CD4-positive, alpha-beta memory T cell (primary cell): ENCODE data around the gene IFFO2. TPM values are rescaled to one million over a fixed set of nuclear protein-coding genes. Genes with fewer than 3 reads are reported as not detected.

Experiments
- CTCF ChIA-PET: fragments of 350-600 bp; sonication (Branson Sonifier 250); formaldehyde crosslinking; loops from one replicate; lab custom pipeline; 2021; ENCODE audit warnings: inconsistent platforms; ENCODE audit not compliant: partially characterized antibody; lab: Charles Lee
- POLR2A ChIA-PET: fragments of 350-600 bp; sonication (Branson Sonifier 250); formaldehyde crosslinking; loops from one replicate; lab custom pipeline; 2021; ENCODE audit not compliant: partially characterized antibody; lab: Charles Lee
- DNase-seq, 5 donors: peaks; one replicate each; pipeline versions ENCODE4 v3.0.0 to v3.0.0-alpha.2; 2020 to 2022; ENCODE audit warnings: mixed read lengths in 1 of 5
- H3K27ac ChIP-seq: one replicate; pipeline ENCODE4 v1.7.0; 2013; ENCODE audit warnings: low read depth, low read length
- H3K27me3 ChIP-seq: 2 replicates; pipeline ENCODE4 v1.7.0; 2013; ENCODE audit warnings: mild to moderate bottlenecking, low read length, moderate library complexity; ENCODE audit not compliant: insufficient read depth
- H3K36me3 ChIP-seq: 2 replicates; pipeline ENCODE4 v1.7.0; 2013; ENCODE audit warnings: mild to moderate bottlenecking, low read length, moderate library complexity; ENCODE audit not compliant: insufficient read depth
- H3K4me1 ChIP-seq: 2 replicates; pipeline ENCODE4 v1.7.0; 2013; ENCODE audit warnings: mild to moderate bottlenecking, low read length, moderate library complexity; ENCODE audit not compliant: insufficient read depth
- H3K4me3 ChIP-seq, 2 donors: one replicate each; pipeline ENCODE4 v1.7.0; 2013; ENCODE audit warnings: low read length in 2 of 2, mild to moderate bottlenecking in 1 of 2
- H3K9me3 ChIP-seq, 2 donors: one replicate each; pipeline ENCODE4 v1.7.0; 2013; ENCODE audit warnings: low read length in 2 of 2, control low read depth in 1 of 2; ENCODE audit not compliant: control insufficient read depth in 1 of 2
- H3K27ac Mint-ChIP-seq, 7 donors: one replicate each; pipeline ENCODE4 v1.8.0; 2020 to 2021; ENCODE audit warnings: mixed read lengths in 7 of 7, mild to moderate bottlenecking in 6 of 7, inconsistent platforms in 3 of 7, moderate library complexity in 3 of 7
- H3K27me3 Mint-ChIP-seq, 2 donors: one replicate each; pipeline ENCODE4 v1.8.0; 2020 to 2021; ENCODE audit warnings: mixed read lengths in 2 of 2
- H3K36me3 Mint-ChIP-seq, 2 donors: one replicate each; pipeline ENCODE4 v1.8.0; 2020 to 2021; ENCODE audit warnings: mixed read lengths in 2 of 2, inconsistent platforms in 1 of 2, mild to moderate bottlenecking in 1 of 2
- H3K4me1 Mint-ChIP-seq, 4 donors: one replicate each; pipeline ENCODE4 v1.8.0; 2020 to 2021; ENCODE audit warnings: mixed read lengths in 4 of 4, mild to moderate bottlenecking in 1 of 4
- H3K4me3 Mint-ChIP-seq, 8 donors: one replicate each; pipeline ENCODE4 v1.8.0; 2020 to 2021; ENCODE audit warnings: mixed read lengths in 8 of 8, mild to moderate bottlenecking in 7 of 8, moderate library complexity in 6 of 8, inconsistent platforms in 3 of 8
- H3K9me3 Mint-ChIP-seq, 8 donors: one replicate each; pipeline ENCODE4 v1.8.0; 2020 to 2021; ENCODE audit warnings: mixed read lengths in 8 of 8, mild to moderate bottlenecking in 5 of 8, inconsistent platforms in 3 of 8, moderate library complexity in 1 of 8
- intact Hi-C: fragments of 100-400 bp; cut with micrococcal nuclease; formaldehyde crosslinking; loops from one replicate; pipeline ENCODE4 v1.15.1; 2023
- polyA plus RNA-seq, 2 donors: library from polyadenylated mRNA; unstranded; fragments of 300-500 nt; fragmentation: Illumina TruSeq; gene quantifications; one replicate each; pipeline ENCODE4 v1.2.3, GENCODE V29; 2021
- total RNA-seq, 2 experiments: library from RNA; stranded (reverse); gene quantifications; one replicate each; pipeline ENCODE4 v1.2.3, GENCODE V29; 2021

Gene IFFO2
- total and polyA plus RNA-seq, 4 experiments from 2014 or later: 1.3 to 41.3 (median 22.1) TPM

DNA sequence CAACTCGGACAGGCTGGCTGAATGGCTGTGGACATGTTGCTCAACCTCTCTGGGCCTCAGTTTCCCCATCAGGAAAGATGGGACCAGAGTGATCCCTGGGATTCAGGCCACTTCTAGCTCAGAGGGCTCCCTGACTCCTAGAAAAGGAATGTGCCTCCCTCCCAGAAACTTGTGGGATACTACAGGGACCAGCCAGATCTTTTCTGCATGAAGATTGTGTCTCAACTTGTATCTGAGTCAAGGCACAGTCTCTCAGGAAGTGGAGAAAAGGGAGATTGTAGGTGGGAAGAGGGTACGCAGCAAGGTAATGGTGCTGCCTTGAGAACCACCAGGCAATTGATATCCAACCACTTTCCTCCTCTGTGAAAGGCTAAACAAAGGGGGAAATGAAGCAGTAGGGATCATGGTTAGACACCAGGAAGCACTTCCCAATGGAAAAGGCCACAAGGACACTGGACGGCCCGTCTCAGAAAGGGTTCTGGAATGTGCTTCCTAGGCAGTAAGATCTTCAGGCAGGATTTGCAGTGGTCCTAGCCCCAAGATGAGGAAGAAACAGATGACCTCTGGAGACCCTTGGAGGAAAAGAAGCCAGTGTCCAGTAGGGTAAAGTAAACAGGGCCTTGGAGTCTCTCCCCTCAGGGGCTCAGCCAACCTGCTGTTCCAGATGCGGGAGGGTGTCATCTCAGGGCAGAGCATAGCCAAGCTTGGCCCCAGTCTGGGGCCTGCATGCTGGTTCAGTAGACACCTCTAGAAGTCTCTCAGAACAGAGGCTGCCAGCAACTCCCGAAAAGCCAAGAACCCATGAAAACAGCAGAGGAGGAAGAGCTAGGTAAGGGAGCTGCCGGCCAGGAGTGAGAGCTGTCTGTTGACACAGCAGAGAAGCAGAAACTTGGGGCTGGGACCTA, 16.8 kb downstream of the IFFO2 start:
- Histone ChIP-seq H3K9me3 (no peaks in the 10 kb centered on the region), H3K4me3 (no peak overlapping the region), H3K27ac (no peak overlapping the region), H3K4me1 (peaks cover 96% of the 10 kb centered on the region), H3K36me3 (no peaks in the 10 kb centered on the region), H3K27me3 (no peaks in the 10 kb centered on the region)
- ChIA-PET POLR2A (interaction anchor here (1.0 to 20.6 kb wide), 5 partner anchors 11 to 17 kb away, joined by 3 to 599 read pairs (median 6); partner anchors contain the start of gene IFFO2), CTCF (interaction anchor here (0.6 to 3.6 kb wide), 4 partner anchors 17 to 45 kb away, joined by 3 to 14 read pairs (median 4); no protein-coding TSS in a partner anchor)
- peak overlapping the region in 1 of 8 donors; percentile 21 for H3K4me3 Mint-ChIP-seq
- peak overlapping the region in 6 of 7 donors; percentile 57 to 94 (median 88) for H3K27ac Mint-ChIP-seq
- H3K4me1 Mint-ChIP-seq: peaks cover 47 to 94% (median 79%) of the 10 kb centered on the region in 4 donors
- no peaks in the 10 kb centered on the region for H3K27me3 Mint-ChIP-seq
- no peak for DNase-seq
- intact Hi-C loops: no loop called here
- H3K9me3 Mint-ChIP-seq: no peaks in the 10 kb centered on the region
- H3K36me3 Mint-ChIP-seq: peaks cover 3 to 16% of the 10 kb centered on the region in 2 donors

DNA sequence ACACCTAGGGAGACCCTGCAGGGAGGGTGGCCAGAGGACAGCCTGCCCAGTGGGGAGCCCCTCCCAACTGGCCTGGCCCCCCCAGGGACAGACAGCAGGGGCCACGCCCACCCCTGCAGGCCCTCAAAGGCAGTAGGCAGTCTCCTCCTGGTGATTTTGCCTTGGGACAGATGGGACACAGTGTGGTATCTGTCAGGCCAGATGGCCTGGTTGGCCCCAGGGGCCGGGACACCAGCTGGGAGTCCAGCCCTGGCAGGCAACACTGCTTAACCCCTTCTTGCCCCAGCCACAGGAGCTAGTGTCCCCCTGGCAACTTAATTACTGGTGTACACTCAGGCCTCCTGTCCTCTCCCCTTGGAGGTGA, 17.8 kb downstream of the IFFO2 start:
- no peaks in the 10 kb centered on the region for H3K27me3 ChIP-seq
- H3K36me3 ChIP-seq: no peaks in the 10 kb centered on the region
- H3K4me3 ChIP-seq: no peak overlapping the region
- Mint-ChIP-seq H3K4me3 (no peak overlapping the region), H3K27ac (peak overlapping the region in 3 of 7 donors; percentile 46 to 70 (median 67)), H3K9me3 (no peaks in the 10 kb centered on the region), H3K36me3 (peaks cover 3 to 16% of the 10 kb centered on the region in 2 donors), H3K27me3 (no peaks in the 10 kb centered on the region), H3K4me1 (peaks cover 48 to 92% (median 79%) of the 10 kb centered on the region in 4 donors)
- H3K27ac ChIP-seq: no peak overlapping the region
- no peaks in the 10 kb centered on the region for H3K9me3 ChIP-seq
- peaks cover 96% of the 10 kb centered on the region for H3K4me1 ChIP-seq
- ChIA-PET CTCF (interaction anchor here (1.2 to 3.6 kb wide), 3 partner anchors 11 to 26 kb away, joined by 3 to 14 read pairs (median 9); no protein-coding TSS in a partner anchor), POLR2A (interaction anchor here (1.0 to 2.2 kb wide), 3 partner anchors 12 to 18 kb away, joined by 3 to 9 read pairs (median 6); no protein-coding TSS in a partner anchor)
- intact Hi-C loops: no loop called here
- DNase-seq: no peak

DNA sequence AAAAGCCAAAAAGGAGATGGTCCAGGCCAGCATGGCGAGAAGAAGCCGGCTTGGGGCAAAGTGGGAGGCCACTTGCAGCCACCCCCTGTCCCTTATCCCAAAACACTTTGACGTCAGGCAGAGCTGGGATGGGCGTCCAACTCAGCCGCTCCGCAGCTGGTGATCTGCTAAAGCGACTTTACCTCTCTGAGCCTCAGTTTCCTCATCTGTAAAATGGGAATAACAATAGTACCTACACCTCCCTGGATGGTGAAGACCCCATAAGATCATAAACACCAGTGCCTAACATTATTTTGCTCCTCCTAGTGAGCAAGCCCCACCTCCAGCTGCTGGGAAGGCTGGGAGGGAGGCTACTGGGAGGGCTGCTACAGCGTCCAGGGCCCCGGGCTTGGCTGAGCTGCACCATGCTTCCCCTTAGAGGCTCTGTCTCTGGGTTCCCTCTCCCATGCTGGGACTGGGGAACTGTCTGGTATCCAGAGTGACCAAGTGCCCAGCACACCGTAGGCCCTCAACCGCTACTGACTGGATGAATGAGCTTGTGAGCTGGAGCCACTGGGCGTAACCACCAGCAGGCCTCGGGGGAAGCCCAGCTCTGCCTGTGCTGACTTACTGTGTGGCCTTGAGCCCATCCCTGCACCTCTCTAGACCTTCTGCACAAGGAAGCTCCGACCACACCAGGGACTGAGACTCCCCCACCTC, 18.3 kb downstream of the IFFO2 start:
- Mint-ChIP-seq H3K27ac (peak overlapping the region in 5 of 7 donors; percentile 15 to 84 (median 71)), H3K27me3 (no peaks in the 10 kb centered on the region), H3K9me3 (no peaks in the 10 kb centered on the region), H3K4me1 (peaks cover 47 to 91% (median 78%) of the 10 kb centered on the region in 4 donors), H3K36me3 (peaks cover 0 to 12% of the 10 kb centered on the region in 2 donors), H3K4me3 (peak overlapping the region in 1 of 8 donors; percentile 4)
- ChIA-PET POLR2A (interaction anchor here (1.0 to 2.2 kb wide), 3 partner anchors 11 to 19 kb away, joined by 3 to 9 read pairs (median 6); no protein-coding TSS in a partner anchor), CTCF (interaction anchor here (2.2 to 3.6 kb wide), 2 partner anchors 11 to 25 kb away, joined by 9 to 14 read pairs; no protein-coding TSS in a partner anchor)
- Histone ChIP-seq H3K9me3 (no peaks in the 10 kb centered on the region), H3K27ac (no peak overlapping the region), H3K36me3 (no peaks in the 10 kb centered on the region), H3K4me3 (no peak overlapping the region), H3K27me3 (no peaks in the 10 kb centered on the region), H3K4me1 (peaks cover 96% of the 10 kb centered on the region)
- intact Hi-C loops: no loop called here
- DNase-seq: peak in 1 of 5 donors; percentile 18

DNA sequence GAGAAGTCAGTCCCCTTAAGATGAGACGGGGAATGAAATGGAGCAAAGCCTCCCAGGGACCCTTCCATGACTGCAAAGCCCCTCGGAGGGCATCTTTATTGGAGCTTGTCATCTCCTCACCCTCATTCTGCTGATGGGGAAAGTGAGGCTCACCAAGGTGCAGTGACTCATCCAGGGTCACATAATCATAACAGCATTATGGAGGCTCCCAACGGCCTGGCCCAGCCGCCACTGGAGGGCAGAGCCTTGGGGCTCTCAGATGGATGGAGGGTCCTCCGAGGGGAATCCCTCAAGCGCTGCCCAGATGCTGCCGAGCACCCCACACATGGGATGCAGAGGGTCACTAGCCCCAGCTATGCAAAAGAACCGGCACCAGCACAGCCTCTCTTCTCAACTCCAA, 18.9 kb downstream of the IFFO2 start:
- Histone ChIP-seq H3K27ac (no peak overlapping the region), H3K9me3 (no peaks in the 10 kb centered on the region), H3K4me3 (no peak overlapping the region), H3K36me3 (no peaks in the 10 kb centered on the region), H3K4me1 (peaks cover 98% of the 10 kb centered on the region), H3K27me3 (no peaks in the 10 kb centered on the region)
- no peaks in the 10 kb centered on the region for H3K27me3 Mint-ChIP-seq
- H3K4me1 Mint-ChIP-seq: peaks cover 50 to 95% (median 82%) of the 10 kb centered on the region in 4 donors
- ChIA-PET CTCF (interaction anchor here (0.8 to 3.6 kb wide), 4 partner anchors 8 to 24 kb away, joined by 3 to 14 read pairs (median 6); no protein-coding TSS in a partner anchor), POLR2A (interaction anchor here (1.2 to 2.9 kb wide), 7 partner anchors 8 to 18 kb away, joined by 3 to 16 read pairs (median 9); partner anchors contain the start of gene IFFO2)
- intact Hi-C loops: no loop called here
- H3K36me3 Mint-ChIP-seq: peaks cover 0 to 15% of the 10 kb centered on the region in 2 donors
- H3K9me3 Mint-ChIP-seq: no peaks in the 10 kb centered on the region
- H3K4me3 Mint-ChIP-seq: no peak overlapping the region
- DNase-seq: peak in 1 of 5 donors; percentile 22
- H3K27ac Mint-ChIP-seq: peak overlapping the region in 4 of 7 donors; percentile 35 to 91 (median 80)

DNA sequence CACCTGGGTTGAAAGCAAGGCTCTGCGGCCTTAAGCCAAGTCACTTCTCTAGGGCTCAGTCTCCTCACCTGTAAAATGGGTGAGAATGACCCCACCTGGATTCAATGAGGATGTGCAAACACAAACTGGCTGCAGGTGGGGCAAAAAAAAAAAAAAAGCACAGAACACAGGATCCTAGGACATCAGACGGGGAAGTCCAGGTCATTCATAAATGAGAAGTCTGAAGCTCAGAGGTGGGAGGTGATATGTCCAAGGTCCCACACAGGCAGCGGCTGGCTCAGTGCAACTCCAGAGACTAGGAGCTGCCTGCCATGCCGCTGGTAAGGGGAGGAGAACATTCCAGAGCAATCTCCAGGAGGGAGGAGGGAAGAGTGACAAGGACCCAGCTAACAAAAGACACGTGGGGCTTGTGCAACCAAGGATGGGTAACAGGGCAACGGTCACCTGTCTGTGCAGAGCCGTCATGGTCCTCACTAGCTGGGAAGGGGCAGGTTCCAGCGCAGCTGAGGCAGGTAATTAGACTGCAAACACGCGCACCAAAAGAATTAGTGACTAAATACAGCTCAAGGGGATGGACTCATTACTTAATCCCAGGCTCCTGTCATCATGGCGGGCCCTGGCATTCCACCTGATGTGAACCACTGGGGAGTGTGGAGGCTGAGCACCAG, 19.5 kb downstream of the IFFO2 start:
- H3K27me3 Mint-ChIP-seq: no peaks in the 10 kb centered on the region
- peaks cover 99% of the 10 kb centered on the region for H3K4me1 ChIP-seq
- peak overlapping the region in 3 of 8 donors; percentile 27 to 55 (median 39) for H3K4me3 Mint-ChIP-seq
- no peaks in the 10 kb centered on the region for H3K9me3 ChIP-seq
- no peak overlapping the region for H3K4me3 ChIP-seq
- peak in 1 of 5 donors; percentile 31 for DNase-seq
- peak overlapping the region; percentile 65 to 91 (median 81) for H3K27ac Mint-ChIP-seq
- peaks cover 0 to 15% of the 10 kb centered on the region in 2 donors for H3K36me3 Mint-ChIP-seq
- H3K9me3 Mint-ChIP-seq: no peaks in the 10 kb centered on the region
- ChIA-PET CTCF (interaction anchor here (0.8 to 3.6 kb wide), 4 partner anchors 9 to 24 kb away, joined by 3 to 14 read pairs (median 6); no protein-coding TSS in a partner anchor), POLR2A (interaction anchor here (1.2 to 2.9 kb wide), 7 partner anchors 9 to 19 kb away, joined by 3 to 16 read pairs (median 9); partner anchors contain the start of gene IFFO2)
- no peaks in the 10 kb centered on the region for H3K36me3 ChIP-seq
- no peak overlapping the region for H3K27ac ChIP-seq
- no peaks in the 10 kb centered on the region for H3K27me3 ChIP-seq
- peaks cover 53 to 95% (median 83%) of the 10 kb centered on the region in 4 donors for H3K4me1 Mint-ChIP-seq
- intact Hi-C loops: no loop called here

DNA sequence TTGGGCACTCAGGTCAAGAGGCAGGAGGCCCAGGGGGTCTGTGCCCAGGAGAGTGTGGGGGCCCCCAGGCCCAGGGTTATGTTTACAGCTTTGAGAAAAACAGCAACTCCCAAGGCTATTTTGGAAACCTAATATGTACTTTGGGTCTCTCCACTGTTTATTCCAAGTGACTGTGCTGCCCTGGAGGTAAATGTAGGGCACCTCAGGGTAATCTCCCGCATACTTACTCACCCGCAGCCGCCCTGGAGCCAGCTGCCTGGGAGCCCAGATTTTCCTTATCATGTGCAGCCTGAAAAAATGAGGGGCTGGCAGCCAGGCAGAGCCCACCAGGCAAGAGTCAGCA, 20.0 kb downstream of the IFFO2 start:
- intact Hi-C loops: no loop called here
- ChIA-PET CTCF (interaction anchor here (0.8 to 3.6 kb wide), 3 partner anchors 9 to 23 kb away, joined by 3 to 14 read pairs (median 3); no protein-coding TSS in a partner anchor), POLR2A (interaction anchor here (1.2 to 2.9 kb wide), 6 partner anchors 10 to 19 kb away, joined by 3 to 16 read pairs (median 8); partner anchors contain the start of gene IFFO2)
- Histone ChIP-seq H3K36me3 (no peaks in the 10 kb centered on the region), H3K4me3 (no peak overlapping the region), H3K27me3 (no peaks in the 10 kb centered on the region), H3K4me1 (peaks cover 99% of the 10 kb centered on the region), H3K27ac (no peak overlapping the region), H3K9me3 (no peaks in the 10 kb centered on the region)
- peaks cover 0 to 15% of the 10 kb centered on the region in 2 donors for H3K36me3 Mint-ChIP-seq
- H3K27ac Mint-ChIP-seq: peak overlapping the region in 5 of 7 donors; percentile 65 to 92 (median 81)
- peak overlapping the region in 2 of 8 donors; percentile 27 to 39 for H3K4me3 Mint-ChIP-seq
- H3K27me3 Mint-ChIP-seq: no peaks in the 10 kb centered on the region
- peaks cover 56 to 95% (median 83%) of the 10 kb centered on the region in 4 donors for H3K4me1 Mint-ChIP-seq
- DNase-seq: no peak
- H3K9me3 Mint-ChIP-seq: no peaks in the 10 kb centered on the region
